Effector CD8-positive, alpha-beta T cell (primary cell): ENCODE data around the gene USP26.
"Not testable (repeated sequence)": the region's sequence is repeated elsewhere in the genome, so short reads cannot be mapped to it uniquely, and the experiment has no call there.

Source experiments
- DNase-seq: peaks from one replicate; lab custom pipeline; 2025; lab: John Stamatoyannopoulos, UW

Gene USP26

GRCh38 chrX:133042260-133042659 lies 54.6 kb downstream of the USP26 start:
- DNase-seq: no peak

- no peak for DNase-seq
Measured at GRCh38 chrX:133033010-133033409, 63.9 kb downstream of the USP26 start.

GRCh38 chrX:133018229-133018628 lies 78.7 kb downstream of the USP26 start:
- no peak for DNase-seq

GRCh38 chrX:133007458-133007857 lies 89.5 kb downstream of the USP26 start:
- DNase-seq: no peak

- DNase-seq: no peak
Measured at GRCh38 chrX:133005616-133006015, 91.3 kb downstream of the USP26 start.

GRCh38 chrX:133005042-133005441 lies 91.9 kb downstream of the USP26 start:
- no peak for DNase-seq

- DNase-seq: no peak
Measured at GRCh38 chrX:132999209-132999608, 97.7 kb downstream of the USP26 start.

- DNase-seq: no peak
Measured at GRCh38 chrX:132990835-132991234, 106.1 kb downstream of the USP26 start.

GRCh38 chrX:132986556-132986955 lies 110.4 kb downstream of the USP26 start:
- no peak for DNase-seq

- no peak for DNase-seq
Measured at GRCh38 chrX:132984058-132984650, 112.8 kb downstream of the USP26 start.

GRCh38 chrX:132983496-132983895 lies 113.4 kb downstream of the USP26 start:
- DNase-seq: no peak

- DNase-seq: not testable (repeated sequence)
Measured at GRCh38 chrX:132980035-132980434, 116.9 kb downstream of the USP26 start.
